ENCODE measurements around the gene WWC2.
"Not testable (repeated sequence)": the region's sequence is repeated elsewhere in the genome, so short reads cannot be mapped to it uniquely, and the experiment has no call there.

Gene WWC2

DNA sequence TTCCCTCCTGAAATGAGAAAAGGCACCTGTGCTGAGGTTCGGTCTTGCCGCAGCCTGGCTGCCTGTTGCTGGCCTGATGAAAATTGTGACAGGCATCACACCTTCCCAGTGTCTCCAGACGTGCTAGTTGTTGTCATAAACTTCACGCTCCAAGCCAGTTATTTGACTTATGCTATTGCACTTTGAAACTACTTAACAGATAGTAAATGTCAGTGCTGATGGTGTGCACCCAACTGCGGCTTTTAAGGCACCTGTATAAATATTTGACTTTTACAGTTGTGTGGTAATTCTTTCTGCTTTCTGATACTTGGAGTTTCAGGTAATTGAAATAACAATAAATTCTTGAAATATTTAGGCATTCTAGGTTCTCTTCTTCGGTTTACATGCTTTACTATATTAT lies 1.8 kb downstream of the WWC2 start:
- DNase-seq (ENCODE audit: low spot score), result no peak

DNA sequence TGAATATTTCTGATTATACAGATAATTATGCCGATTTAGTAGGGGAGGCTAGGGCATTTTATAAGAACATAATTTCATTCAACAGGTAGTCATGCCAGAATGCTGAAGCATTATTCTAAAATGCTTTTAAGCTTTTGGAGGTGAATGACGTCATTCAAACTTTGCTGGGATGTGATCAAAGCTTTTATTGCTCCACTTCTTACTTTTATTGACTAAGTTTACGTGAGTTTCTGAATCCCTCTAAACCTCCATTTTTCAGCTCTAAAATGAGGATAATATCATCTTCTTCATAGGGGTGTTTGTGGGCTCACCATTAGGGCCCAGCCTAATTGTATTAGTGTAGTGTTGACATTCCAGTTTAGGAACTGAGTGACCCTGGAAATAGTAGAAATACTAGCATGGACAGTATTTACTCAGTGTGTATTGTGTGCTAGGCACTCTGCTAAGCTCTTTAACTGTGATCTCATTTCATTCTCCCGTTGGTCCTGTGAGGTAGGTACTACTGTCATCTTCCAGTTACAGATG lies 3.0 kb downstream of the WWC2 start:
- DNase-seq (ENCODE audit: low spot score), result no peak

DNA sequence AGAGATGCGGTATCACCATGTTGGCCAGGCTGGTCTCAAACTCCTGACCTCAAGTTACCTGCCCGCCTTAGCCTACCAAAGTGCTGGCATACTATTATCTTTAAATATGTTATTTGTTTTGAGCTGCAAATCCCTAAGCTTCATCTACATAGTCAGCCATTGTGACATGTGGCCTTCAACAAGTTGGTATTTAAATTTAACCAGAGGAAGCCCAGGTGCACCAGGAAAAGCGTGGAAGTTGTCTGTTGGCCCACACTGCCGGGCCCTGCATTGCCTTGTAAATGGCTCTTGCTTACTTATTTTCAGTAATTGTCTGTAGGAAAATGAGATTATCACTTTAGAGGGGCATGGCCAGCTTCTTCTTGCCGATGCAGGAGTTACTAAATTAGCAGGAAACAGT lies 6.0 kb downstream of the WWC2 start:
- DNase-seq (ENCODE audit: low spot score), result no peak

DNA sequence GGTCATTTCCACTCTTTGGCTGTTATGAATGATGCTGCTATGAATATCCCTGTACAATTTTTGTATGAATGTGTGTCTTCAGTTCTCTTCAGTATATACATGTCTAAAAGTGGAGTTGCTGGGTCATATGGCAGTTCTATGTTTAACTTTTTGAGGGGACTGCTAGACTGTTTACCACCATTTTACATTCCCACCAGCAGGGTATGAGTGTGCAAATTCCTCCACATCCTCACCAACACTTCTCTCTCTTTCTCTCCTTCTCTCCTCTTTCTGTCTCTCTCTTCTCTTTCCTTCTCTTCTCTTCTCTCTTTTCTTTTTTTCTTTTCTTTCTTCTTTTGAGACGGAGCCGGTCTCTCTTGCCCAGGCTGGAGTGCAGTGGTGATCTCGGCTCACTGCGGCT lies 7.8 kb downstream of the WWC2 start:
- no peak for DNase-seq (ENCODE audit: low spot score)

DNA sequence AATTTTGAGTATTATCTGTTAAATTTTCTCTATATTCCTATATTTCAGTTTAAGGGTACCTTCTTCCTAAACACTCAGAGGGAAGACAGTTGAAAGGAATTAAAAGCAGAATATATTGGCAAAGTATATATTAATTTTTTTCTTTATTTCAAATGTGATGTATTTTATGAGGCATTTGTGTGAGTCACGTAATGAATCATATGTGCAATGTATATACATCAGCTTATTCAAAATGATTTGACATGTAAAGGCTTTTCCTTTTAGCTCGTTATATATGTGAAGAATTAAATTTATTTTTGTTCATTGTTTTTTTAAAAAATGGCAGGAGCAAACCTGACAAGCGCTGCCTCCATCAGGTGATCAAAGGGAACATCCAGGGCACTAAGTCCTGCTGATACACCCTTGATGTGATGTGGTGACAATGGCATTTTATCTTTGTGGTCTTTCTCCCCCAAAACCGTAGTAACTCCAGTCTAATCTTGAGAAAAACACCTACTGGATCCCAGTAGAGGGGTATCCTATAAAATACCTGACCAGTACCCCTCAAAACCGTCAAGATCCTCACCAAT lies 8.9 kb downstream of the WWC2 start:
- no peak for DNase-seq (ENCODE audit: low spot score)

DNA sequence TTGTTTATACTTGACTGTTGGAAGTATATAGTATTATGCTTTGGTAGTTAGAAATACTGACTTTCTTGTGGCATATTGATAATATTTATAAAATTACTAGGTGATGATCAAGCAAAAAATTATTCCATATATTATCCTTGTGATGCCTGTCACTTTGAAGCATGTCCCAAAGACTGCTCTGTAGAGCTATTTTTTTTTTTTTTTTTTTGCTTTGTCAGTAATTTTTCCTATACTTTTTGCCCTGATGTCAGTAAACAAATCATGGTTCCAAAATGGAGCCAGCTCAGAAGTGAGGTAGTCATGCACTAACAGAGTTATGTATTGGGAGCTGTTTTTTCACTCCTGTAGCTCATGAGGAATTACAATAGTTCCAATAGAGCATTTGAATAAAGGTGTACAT lies 11.2 kb downstream of the WWC2 start:
- DNase-seq (ENCODE audit: low spot score), result no peak

DNA sequence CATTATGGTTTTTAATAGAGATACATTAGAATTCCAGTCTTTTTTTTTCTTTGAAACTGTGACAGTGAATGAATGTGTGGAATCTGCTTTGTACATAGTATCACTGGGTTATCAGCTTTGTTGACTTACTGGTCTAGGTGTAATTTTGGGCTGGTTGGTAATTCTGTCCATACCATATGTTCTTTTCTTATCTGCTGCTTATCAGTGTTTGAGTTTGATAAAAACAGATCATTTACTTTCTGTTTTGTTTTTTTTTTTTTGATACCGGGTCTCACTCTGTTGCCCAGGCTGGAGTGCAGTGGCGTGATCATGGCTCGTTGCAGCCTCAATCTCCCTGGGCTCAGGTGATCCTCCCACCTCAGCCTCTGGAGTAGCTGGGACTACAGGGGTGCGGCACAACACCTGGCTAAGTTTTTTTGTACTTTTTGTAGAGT lies 12.4 kb downstream of the WWC2 start:
- DNase-seq (ENCODE audit: low spot score), result no peak

DNA sequence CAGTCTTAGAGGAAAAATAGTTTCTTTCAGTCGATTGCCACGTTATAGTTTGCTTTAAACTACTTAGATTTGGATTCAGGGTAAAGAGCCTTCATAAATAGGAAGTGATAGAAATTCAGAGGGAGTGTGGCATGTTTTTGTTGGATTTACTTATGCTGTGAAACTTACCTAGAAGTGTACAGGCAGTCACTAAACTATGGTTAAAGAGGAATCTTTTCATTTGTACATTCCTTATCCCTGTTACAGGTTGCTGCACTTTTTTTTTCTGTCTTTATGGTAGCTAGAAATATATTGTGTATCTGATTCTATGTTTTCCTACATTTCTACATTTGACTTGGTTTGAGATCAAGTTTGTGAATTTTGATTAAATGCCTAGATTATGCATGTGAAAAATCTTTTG lies 19.1 kb downstream of the WWC2 start:
- DNase-seq (ENCODE audit: low spot score), result no peak

DNA sequence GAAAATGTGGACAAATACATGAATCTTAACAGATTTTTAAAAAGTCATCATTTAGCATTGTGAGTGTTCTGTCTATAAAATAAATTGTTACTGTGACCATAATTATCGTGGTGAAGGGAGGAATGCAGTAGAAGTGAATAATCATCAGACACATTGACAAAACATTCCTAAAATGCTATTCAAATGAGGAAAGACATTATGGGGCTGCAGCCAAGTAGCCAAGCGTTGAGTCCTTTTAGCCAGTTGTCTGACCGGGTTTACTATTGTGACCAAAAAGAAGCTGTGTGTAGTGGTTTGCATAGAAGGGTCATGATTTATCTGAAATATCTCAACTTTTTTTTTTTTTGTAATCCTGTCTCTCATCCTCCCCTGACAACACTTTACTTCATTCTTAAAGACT lies 19.5 kb downstream of the WWC2 start:
- DNase-seq (ENCODE audit: low spot score), result peak; percentile 84

DNA sequence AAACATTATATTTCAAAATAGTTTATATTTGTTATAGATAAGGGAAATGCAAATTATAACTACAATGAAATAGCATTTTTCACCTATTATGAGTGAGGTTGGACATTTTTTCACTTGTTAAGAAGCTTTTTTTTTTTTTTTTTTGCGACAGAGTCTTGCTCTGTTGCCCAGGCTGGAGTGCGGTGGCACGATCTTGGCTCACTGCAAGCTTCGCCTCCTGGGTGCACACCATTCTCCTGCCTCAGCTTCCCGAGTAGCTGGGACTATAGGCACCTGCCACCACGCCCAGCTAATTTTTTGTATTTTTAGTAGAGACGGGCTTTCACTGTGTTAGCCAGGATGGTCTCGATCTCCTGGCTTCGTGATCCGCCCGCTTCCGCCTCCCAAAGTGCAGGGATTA lies 22.6 kb downstream of the WWC2 start:
- not testable (repeated sequence) for DNase-seq (ENCODE audit: low spot score)

DNA sequence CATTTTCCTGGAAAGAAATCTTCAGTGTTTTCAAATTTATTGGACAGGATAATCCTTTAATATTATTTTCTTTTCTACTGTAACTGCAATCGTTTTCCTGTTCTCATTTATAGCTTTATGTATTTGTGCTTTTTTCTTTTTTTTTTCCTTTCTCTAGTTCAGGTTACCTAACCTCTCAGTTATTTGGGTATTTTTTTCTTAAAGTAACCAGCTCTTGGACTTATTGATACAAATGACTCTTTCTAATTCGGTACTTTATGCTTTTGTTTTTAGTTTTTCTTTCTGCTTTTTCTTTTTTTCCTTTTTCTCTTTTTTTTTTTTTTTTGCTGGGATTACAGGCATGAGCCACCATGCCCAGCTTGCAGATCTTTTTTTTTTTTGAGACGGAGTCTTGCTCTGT lies 25.2 kb downstream of the WWC2 start:
- DNase-seq (ENCODE audit: low spot score), result no peak

DNA sequence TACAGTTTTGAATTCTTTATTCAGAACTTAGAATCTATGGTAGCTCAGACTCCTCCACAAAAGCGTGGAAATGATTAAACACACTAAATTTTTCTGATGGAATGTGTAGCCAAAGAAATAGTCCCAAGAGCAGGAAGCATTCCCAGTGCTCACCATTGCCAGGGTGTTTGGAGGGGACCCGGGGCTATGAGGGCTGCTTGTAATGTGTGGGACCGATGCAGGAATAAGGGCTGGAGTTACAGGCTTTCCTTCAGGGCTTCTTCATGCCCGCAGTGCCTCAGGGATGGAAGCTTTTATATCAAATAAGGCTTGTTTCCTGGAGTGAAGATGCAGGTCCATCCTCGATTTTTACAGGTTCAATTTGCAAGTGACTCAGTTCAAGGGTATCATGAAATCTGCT lies 25.8 kb downstream of the WWC2 start:
- DNase-seq (ENCODE audit: low spot score), result no peak

DNA sequence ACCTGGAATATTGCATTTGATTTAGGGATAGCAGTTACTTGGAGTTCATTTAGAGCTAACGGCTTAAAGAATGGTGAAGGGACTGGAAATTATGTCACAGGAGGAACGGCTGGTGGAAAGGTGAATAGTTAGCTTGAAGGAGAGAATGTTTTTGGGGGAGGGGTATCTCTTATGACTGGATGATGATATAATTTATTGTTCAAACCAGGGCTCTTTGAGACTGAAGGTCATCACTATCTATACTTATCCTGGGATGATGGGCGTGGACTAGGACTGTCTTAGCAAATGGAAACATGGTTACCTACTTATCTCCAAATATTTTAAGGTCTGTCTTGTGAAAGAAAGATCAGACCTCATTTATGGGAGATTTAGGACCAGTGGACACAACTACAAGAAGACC lies 30.1 kb downstream of the WWC2 start:
- DNase-seq (ENCODE audit: low spot score), result no peak

DNA sequence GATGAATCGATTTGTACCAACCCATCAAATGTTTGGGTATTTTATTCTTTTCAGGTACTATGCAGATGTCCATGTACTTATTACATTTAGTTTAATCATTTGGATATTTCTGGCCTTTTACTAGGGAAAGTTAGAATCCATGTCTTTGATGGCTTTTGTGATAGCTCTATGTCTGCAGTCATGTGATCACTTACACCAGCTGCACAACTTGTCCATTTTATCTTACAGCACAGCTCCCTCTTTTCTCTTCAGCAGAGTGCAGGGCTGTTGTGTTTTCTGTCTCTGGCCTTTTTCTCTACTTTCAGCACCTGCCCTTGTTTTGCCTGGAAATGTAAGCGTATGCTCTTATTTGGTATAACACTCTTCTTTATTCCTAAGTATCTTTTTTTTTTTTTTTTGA lies 30.6 kb downstream of the WWC2 start:
- DNase-seq (ENCODE audit: low spot score), result no peak

DNA sequence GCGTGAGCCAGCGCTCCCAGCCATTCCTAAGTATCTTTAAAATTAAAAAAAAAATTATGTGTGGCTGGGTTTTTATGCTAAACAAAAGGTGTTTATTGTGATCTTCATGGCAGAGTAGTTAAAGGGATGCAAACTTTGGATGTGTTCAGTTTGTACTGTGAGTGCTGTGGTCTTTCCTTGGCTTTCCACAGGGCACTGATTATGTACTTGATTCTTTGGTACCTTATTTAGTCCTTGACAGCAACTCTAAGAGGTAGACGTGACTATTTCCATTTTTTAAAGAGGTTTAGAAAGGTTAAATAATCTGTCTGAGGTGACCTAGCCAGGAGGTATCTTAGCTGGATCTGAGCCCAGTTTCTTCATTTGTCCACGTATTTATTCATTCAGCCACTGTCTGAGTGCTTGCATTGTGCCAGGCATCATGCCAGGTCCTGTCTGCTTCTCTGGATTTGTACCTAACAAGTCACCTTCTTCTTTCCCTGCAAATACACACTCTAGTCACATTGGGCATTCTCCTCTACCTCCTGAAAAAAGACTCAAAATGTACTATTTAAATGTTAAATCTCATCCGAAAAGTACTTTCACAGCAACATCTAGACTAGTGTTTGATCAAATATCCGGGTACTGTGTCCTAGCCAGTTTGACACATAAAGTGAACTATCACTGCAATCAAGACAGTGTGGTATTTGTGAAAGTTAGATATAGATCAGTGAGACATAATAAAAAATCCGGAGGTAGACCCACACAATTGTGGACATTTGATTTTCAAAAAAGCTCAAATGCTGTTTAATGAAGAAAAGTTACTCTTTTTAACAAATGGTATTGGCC lies 31.5 kb downstream of the WWC2 start:
- DNase-seq (ENCODE audit: low spot score), result no peak

DNA sequence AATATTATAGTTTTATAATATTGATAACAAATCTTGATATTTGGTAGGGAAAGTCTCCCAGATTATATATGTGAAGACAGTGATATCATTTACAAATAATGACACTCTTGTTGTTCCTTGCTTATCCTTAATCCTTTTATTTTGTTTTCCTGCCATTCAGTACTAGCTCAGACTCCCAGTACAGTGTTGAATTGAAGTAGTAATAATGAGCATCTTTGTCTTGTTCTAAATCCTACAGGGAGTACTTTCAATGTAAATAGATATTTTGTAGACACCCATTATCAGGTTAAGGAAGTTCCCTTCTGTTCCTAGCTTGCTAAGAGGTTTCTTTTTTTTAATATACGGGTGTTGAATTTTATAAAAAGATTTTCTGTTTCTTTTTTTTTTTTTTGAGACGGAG lies 33.0 kb downstream of the WWC2 start:
- DNase-seq (ENCODE audit: low spot score), result no peak

DNA sequence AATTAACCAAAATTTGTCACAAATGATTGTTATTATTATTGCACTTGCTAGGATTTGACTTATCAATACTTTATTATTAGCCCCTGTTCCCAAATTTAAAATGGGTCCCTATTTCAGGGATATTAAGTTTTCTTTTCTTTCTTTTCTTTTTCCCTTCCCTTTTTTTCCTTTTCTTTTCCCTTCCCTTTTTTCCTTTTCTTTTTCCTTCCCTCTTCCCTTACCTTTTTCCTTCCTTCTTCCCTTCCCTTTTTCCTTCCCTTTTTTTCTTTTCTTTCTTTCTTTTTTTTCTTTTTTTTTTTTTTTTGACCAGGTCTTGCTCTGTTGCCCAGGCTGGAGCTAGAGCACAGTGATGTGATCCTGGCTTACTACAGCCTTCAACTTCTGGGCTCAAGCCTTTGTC lies 33.8 kb downstream of the WWC2 start:
- DNase-seq (ENCODE audit: low spot score), result no peak

DNA sequence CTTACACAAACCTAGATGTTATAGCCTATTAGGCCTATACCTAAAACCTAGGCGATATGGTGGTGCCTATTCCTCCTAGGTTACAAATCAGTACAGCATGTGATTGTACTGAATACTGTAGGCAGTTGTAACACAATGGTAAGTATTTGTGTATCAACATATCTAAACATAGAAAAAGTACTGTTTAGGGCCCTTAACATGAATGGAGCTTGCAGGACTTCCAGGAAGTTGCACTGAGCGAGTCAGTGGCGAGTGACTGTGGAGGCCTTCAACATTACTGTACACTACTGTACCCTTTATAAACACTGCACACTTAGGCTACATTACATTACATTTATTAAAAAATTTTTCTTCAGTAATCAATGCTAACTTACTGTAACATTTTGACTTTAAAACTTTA lies 37.8 kb downstream of the WWC2 start:
- no peak for DNase-seq (ENCODE audit: low spot score)

DNA sequence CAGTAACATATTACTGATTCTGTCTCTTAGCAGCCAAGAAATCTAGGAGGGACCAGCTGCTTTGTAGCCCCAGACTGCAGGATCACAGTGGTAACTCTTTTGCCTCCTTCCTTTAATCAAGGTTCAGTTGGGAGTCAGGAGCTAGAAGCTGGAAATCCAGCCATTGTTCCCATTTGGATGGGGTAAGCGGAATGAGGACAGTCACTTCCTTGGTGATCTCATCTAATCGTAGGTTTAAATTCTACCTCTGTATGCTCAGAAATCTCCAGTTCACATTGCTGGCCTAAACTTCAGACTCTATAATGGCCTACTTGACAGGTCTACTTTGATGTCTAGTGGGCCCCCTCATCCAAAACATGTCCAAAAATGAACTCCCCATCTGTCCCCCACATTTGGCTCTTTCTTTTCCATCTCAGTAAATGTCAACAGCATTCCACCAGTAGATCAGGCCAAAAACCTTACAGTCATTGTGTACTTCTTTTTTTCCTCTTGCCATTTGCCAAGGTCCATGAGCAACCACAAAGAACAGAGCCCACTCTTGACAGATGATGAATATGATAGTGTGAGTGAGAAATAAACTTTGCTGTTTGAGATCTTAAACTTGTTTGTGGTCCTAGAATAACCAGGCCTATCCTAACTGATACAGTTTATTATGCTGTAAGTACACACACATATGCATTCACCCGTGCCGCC lies 40.1 kb downstream of the WWC2 start:
- DNase-seq (ENCODE audit: low spot score), result no peak

DNA sequence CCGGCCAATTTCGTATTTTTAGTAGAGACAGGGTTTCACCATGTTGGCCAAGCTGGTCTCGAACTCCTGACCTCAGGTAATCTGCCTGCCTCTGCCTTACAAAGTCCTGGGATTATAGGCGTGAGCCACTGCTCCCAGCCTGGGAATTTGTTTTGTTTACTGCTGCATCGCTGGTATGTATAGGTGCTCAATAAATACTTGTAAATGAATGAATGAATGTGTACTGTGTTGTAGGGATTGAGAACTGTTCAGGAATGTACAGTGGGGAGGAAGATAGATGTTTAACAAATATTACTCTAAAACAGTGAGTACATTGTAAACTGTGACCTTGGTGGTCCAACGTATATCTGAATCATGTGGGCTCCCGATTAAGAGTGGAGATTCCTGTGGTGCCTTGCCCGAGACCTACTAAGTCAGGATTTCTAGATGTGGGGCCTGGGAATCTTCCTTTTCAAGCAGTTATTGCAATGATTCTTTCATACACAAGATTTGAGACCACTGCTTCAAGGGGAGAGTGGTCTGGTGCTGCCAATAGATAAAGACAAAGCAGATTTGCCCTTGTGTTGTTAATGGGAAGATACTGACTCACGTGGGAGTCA lies 41.0 kb downstream of the WWC2 start:
- DNase-seq (ENCODE audit: low spot score), result no peak

DNA sequence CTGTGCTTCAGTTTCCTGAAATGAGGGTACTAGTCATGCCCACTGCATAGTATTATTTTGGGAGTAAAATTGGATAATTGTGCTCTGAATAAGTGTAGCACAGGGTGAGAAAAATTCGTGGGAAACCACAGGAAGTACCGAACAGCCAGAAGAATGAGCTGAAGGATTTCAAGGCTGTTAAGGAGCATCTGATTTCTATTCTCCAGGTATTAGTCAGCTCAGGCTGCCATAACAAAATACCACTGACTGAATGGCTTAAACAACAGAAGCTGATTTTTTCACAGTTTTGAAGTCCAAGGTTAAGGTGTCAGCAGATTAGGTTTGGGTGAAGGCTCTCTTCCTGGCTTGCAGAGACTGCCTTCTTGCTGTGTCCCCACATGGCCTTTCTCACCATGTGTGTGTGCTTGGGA lies 41.9 kb downstream of the WWC2 start:
- DNase-seq (ENCODE audit: low spot score), result no peak

DNA sequence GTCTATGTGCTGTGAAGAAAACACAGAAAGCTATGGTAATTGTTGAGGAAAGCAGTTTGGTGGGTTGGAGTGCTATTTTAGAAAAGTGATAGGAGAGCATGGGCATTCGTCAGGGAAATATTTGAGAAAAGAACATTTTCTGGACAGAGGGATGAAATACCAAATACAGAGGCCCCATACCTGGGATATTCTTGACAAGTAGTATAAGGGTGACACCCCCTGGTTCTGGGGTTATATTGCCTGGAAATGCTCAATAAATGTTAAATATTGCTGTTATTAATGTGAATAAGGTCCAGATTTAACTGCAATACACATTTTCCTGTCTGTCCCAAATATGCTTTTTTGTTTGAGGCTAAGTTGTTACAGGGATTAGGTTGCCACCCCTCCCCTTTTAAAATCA lies 42.9 kb downstream of the WWC2 start:
- DNase-seq (ENCODE audit: low spot score), result no peak

Measured in hepatic stellate cell (primary cell).